H9 (cell line): ENCODE measurements around the gene SYNE2. TPM values are rescaled to one million over a fixed set of nuclear protein-coding genes. Genes with fewer than 3 reads are reported as not detected.

Experiments
- DNase-seq: peaks from one replicate; pipeline ENCODE4 v3.0.0-alpha.2; 2017
- H2AFZ ChIP-seq: one replicate; pipeline ENCODE4 v1.6.1; 2013; ENCODE audit warnings: mild to moderate bottlenecking, low read length, control low read depth, moderate library complexity
- H2AK5ac ChIP-seq: 2 replicates; pipeline ENCODE4 v1.6.1; 2013; ENCODE audit warnings: low read length, control low read depth, mixed read lengths; ENCODE audit not compliant: insufficient read length
- H2BK120ac ChIP-seq: one replicate; pipeline ENCODE4 v1.6.1; 2013; ENCODE audit warnings: low read depth, mild to moderate bottlenecking, low read length, control low read depth, inconsistent platforms; ENCODE audit not compliant: poor library complexity, severe bottlenecking
- H2BK12ac ChIP-seq: 2 replicates; pipeline ENCODE4 v1.6.1; 2013; ENCODE audit warnings: low read length, control low read depth, mixed read lengths, low read depth; ENCODE audit not compliant: insufficient read length
- H2BK15ac ChIP-seq: 2 replicates; pipeline ENCODE4 v1.6.1; 2013; ENCODE audit warnings: low read depth, low read length, control low read depth
- H2BK20ac ChIP-seq: one replicate; pipeline ENCODE4 v1.6.1; 2013; ENCODE audit warnings: low read depth, mild to moderate bottlenecking, low read length, control low read depth, inconsistent platforms; ENCODE audit not compliant: poor library complexity, severe bottlenecking
- H2BK5ac ChIP-seq: 2 replicates; pipeline ENCODE4 v1.6.1; 2013; ENCODE audit warnings: low read length, control low read depth, mixed read lengths; ENCODE audit not compliant: insufficient read length
- H3K14ac ChIP-seq: 2 replicates; pipeline ENCODE4 v1.6.1; 2013; ENCODE audit warnings: low read length, control low read depth; ENCODE audit not compliant: insufficient read depth
- H3K18ac ChIP-seq: 2 replicates; pipeline ENCODE4 v1.6.1; 2013; ENCODE audit warnings: low read depth, mild to moderate bottlenecking, mixed read lengths, low read length, control low read depth; ENCODE audit not compliant: insufficient read length
- H3K23ac ChIP-seq: 2 replicates; pipeline ENCODE4 v1.6.1; 2013; ENCODE audit warnings: low read length, control low read depth, mixed read lengths, low read depth; ENCODE audit not compliant: insufficient read length
- H3K23me2 ChIP-seq: 2 replicates; pipeline ENCODE4 v1.6.1; 2013; ENCODE audit warnings: low read depth, mild to moderate bottlenecking, mixed read lengths, low read length, control low read depth; ENCODE audit not compliant: insufficient read length, poor library complexity, severe bottlenecking
- H3K27ac ChIP-seq: 2 replicates; pipeline ENCODE4 v1.5.1; 2013; ENCODE audit warnings: low read length, control low read depth, mixed read lengths, low read depth; ENCODE audit not compliant: insufficient read length
- H3K27me3 ChIP-seq: 2 replicates; pipeline ENCODE4 v1.6.1; 2013; ENCODE audit warnings: low read length, control low read depth, inconsistent platforms; ENCODE audit not compliant: insufficient read depth
- H3K4ac ChIP-seq: 2 replicates; pipeline ENCODE4 v1.6.1; 2013; ENCODE audit warnings: low read depth, mild to moderate bottlenecking, control low read depth, inconsistent platforms, low read length, moderate library complexity
- H3K4me1 ChIP-seq: 2 replicates; pipeline ENCODE4 v1.6.1; 2013; ENCODE audit warnings: low read length, control low read depth, inconsistent platforms; ENCODE audit not compliant: insufficient read depth
- H3K4me2 ChIP-seq: 2 replicates; pipeline ENCODE4 v1.6.1; 2013; ENCODE audit warnings: low read length, control low read depth, mixed read lengths; ENCODE audit not compliant: insufficient read length, insufficient read depth
- H3K56ac ChIP-seq: 2 replicates; pipeline ENCODE4 v1.6.1; 2013; ENCODE audit warnings: low read depth, mild to moderate bottlenecking, mixed read lengths, low read length, control low read depth; ENCODE audit not compliant: insufficient read length
- H3K79me1 ChIP-seq: 2 replicates; pipeline ENCODE4 v1.6.1; 2013; ENCODE audit warnings: low read depth, mild to moderate bottlenecking, moderate library complexity, low read length, control low read depth, inconsistent platforms; ENCODE audit not compliant: insufficient read depth, poor library complexity, severe bottlenecking
- H3K79me2 ChIP-seq: 2 replicates; pipeline ENCODE4 v1.6.1; 2013; ENCODE audit warnings: low read length, control low read depth, inconsistent platforms; ENCODE audit not compliant: insufficient read depth
- H3K9ac ChIP-seq: 2 replicates; pipeline ENCODE4 v1.6.1; 2013; ENCODE audit warnings: low read length, control low read depth, mixed read lengths; ENCODE audit not compliant: insufficient read length; ENCODE audit errors: extremely low read depth
- H3K9me3 ChIP-seq: one replicate; pipeline ENCODE4 v1.6.1; 2013; ENCODE audit warnings: low read depth, low read length, inconsistent platforms; ENCODE audit not compliant: control insufficient read depth
- H3T11ph ChIP-seq: one replicate; pipeline ENCODE4 v1.6.1; 2013; ENCODE audit warnings: mild to moderate bottlenecking, low read length, control low read depth, inconsistent platforms
- H4K20me1 ChIP-seq: one replicate; pipeline ENCODE4 v1.6.1; 2013; ENCODE audit not compliant: control insufficient read depth, insufficient read length, insufficient read depth
- H4K5ac ChIP-seq: 2 replicates; pipeline ENCODE4 v1.6.1; 2013; ENCODE audit warnings: low read depth, mild to moderate bottlenecking, mixed read lengths, low read length, control low read depth; ENCODE audit not compliant: insufficient read length
- H4K8ac ChIP-seq: replicated peaks from 2 replicates; pipeline ENCODE4 v1.6.1; 2013; ENCODE audit warnings: low read length, control low read depth, mixed read lengths, low read depth; ENCODE audit not compliant: insufficient read length
- H4K91ac ChIP-seq: 2 replicates; pipeline ENCODE4 v1.6.1; 2013; ENCODE audit warnings: low read depth, mild to moderate bottlenecking, moderate library complexity, mixed read lengths, low read length, control low read depth; ENCODE audit not compliant: insufficient read length
- H3K27ac Mint-ChIP-seq, 3 experiments: 2 replicates in 2 of 3; 3 replicates in 1 of 3; pipeline ENCODE4 v1.8.0; 2020 to 2021; ENCODE audit warnings: mixed read lengths in 3 of 3, mild to moderate bottlenecking in 1 of 3, moderate library complexity in 1 of 3
- H3K27me3 Mint-ChIP-seq: 2 replicates; pipeline ENCODE4 v1.8.0; 2021; ENCODE audit warnings: low read depth, mild to moderate bottlenecking, moderate library complexity, mixed read lengths
- H3K36me3 Mint-ChIP-seq, 3 experiments: 2 replicates in 2 of 3; 3 replicates in 1 of 3; pipeline ENCODE4 v1.8.0; 2020 to 2021; ENCODE audit warnings: low read depth in 3 of 3, mixed read lengths in 3 of 3; ENCODE audit not compliant: insufficient read depth in 1 of 3
- H3K4me1 Mint-ChIP-seq, 2 experiments: 2 replicates each; pipeline ENCODE4 v1.8.0; 2020; ENCODE audit warnings: mixed read lengths in 2 of 2
- H3K4me3 Mint-ChIP-seq, 2 experiments: 2 replicates in 1 of 2; 3 replicates in 1 of 2; pipeline ENCODE4 v1.8.0; 2020 to 2021; ENCODE audit warnings: mild to moderate bottlenecking in 2 of 2, mixed read lengths in 2 of 2, moderate library complexity in 1 of 2
- H3K9me3 Mint-ChIP-seq, 2 experiments: 2 replicates in 1 of 2; 3 replicates in 1 of 2; pipeline ENCODE4 v1.8.0; 2020; ENCODE audit warnings: mild to moderate bottlenecking in 2 of 2, mixed read lengths in 2 of 2, moderate library complexity in 1 of 2
- CTCF ChIP-seq: fragments of 200-600 bp; sonication (generic); conservative IDR thresholded peaks from 3 replicates; pipeline ENCODE4 v1.8.0; 2021; ENCODE audit warnings: antibody characterized with exemption, mild to moderate bottlenecking
- WGBS: extraction: QIAGEN DNeasy Blood & Tissue Kit; methylation state at CpG from one replicate; pipeline ENCODE4 v1.1.7; 2013; ENCODE audit warnings: missing lambda C conversion rate, low lambda C conversion rate, mixed read lengths; ENCODE audit not compliant: insufficient read length; ENCODE audit errors: extremely low coverage; 5-methylcytosine and 5-hydroxymethylcytosine counted together
- total RNA-seq: library from RNA; stranded (reverse); gene quantifications from 2 replicates; pipeline ENCODE4 v1.2.1, GENCODE V29; 2021

SYNE2 gene
- total RNA-seq, 1 experiment from 2014 or later: 43.3 TPM

DNA sequence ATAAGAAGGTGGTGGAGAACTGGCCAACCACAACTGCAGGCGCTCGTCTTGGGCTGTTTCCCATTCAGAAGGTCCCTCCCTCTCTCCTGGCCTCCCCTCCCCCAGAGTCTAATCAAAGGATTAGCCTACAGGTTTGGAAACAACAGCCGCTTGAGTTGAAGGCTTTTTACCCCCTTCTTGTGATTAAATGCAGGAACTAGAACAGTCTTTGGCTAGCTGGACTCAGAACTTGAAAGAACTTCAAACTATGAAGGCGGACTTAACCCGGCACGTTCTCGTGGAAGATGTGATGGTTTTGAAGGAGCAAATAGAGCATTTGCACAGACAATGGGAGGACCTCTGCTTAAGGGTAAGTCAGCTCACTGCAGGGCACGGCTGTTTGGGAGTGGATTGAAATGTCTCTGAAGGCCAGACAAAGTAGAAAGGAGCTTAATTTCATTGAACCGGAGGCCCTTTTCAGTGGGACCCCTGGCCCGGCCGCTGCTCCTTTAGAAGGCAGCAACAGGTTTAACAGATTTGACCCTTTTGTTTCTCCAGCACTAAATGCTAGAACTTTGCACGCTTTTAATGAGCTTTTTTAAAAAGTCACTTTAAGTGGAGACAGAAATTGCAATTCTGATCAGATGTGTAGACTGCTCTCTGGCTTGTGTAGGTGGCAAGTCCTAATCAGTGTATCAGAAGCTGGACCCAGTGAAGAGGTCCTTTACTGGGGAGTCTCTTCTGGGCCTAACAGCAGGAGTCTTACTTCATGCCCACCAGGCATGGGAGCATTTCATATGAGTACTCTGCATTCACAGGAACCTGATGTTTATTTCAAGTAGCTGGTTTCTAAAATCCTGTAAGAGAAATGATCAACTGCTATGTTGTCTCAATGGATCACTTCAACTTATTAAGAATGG lies 333.7 kb downstream of the SYNE2 start:
- no peak overlapping the region for H3K23ac ChIP-seq
- H3K9ac ChIP-seq: peak overlapping the region; percentile 9
- no peak overlapping the region for H4K5ac ChIP-seq
- no peak overlapping the region for H2BK15ac ChIP-seq
- H3K14ac ChIP-seq: peak overlapping the region; percentile 9; the same call in 1 of the 2 replicates
- Mint-ChIP-seq H3K4me1 (peaks cover 32 to 35% of the 10 kb centered on the region in 2 experiments), H3K36me3 (peaks cover 38 to 66% (median 50%) of the 10 kb centered on the region in 3 experiments), H3K27ac (peak overlapping the region; percentile 90 to 98 (median 97)), H3K9me3 (peaks cover 24 to 26% of the 10 kb centered on the region in 2 experiments), H3K27me3 (no peaks in the 10 kb centered on the region), H3K4me3 (peak overlapping the region; percentile 68 to 93)
- peak overlapping the region; percentile 44 for H3K4me2 ChIP-seq
- H3K9me3 ChIP-seq: no peaks in the 10 kb centered on the region
- DNase-seq: peak; percentile 64
- H3K56ac ChIP-seq: no peak overlapping the region
- H3K79me1 ChIP-seq: no peaks in the 10 kb centered on the region
- H4K91ac ChIP-seq: no peak overlapping the region
- no peak overlapping the region for H3K18ac ChIP-seq
- no peak overlapping the region for H2AK5ac ChIP-seq
- no peak overlapping the region for H4K8ac ChIP-seq
- no peak overlapping the region for H2BK20ac ChIP-seq
- no peaks in the 10 kb centered on the region for H3K23me2 ChIP-seq
- H3K27me3 ChIP-seq: no peaks in the 10 kb centered on the region
- no peaks in the 10 kb centered on the region for H3K79me2 ChIP-seq
- H2BK5ac ChIP-seq: no peak overlapping the region
- TF ChIP-seq CTCF: no peak
- peak overlapping the region; percentile 50 for H3K27ac ChIP-seq
- peak overlapping the region; percentile 49 for H2AFZ ChIP-seq
- H3K4ac ChIP-seq: no peak overlapping the region
- H3T11ph ChIP-seq: no peak overlapping the region
- H2BK120ac ChIP-seq: no peak overlapping the region
- H2BK12ac ChIP-seq: no peak overlapping the region
- peaks cover 6% of the 10 kb centered on the region; the same call in 1 of the 2 replicates for H3K4me1 ChIP-seq
- H4K20me1 ChIP-seq: no peaks in the 10 kb centered on the region
- no CpG with 5 or more reads among the region's 12 CpGs for WGBS
